Lung (tissue), 12 donors: ENCODE results near the gene LRGUK. TPM values are rescaled to one million over a fixed set of nuclear protein-coding genes. Genes with fewer than 3 reads are reported as not detected.

Experiments used
- ATAC-seq: fragments of 200-7000 bp; cut with Tn5 transposase; one replicate; pipeline ENCODE4 v1.9.1; 2020; ENCODE audit warnings: moderate number of reproducible peaks; ENCODE audit not compliant: insufficient read depth, low FRiP score
- DNase-seq, 3 donors: peaks; one replicate each; pipeline ENCODE4 v3.0.0-alpha.2; 2013 to 2017
- H3K27ac ChIP-seq, 2 donors: one replicate each; pipeline ENCODE4 v1.5.1; 2013; ENCODE audit warnings: mild to moderate bottlenecking in 2 of 2, moderate library complexity in 2 of 2, control low read depth in 1 of 2, inconsistent platforms in 1 of 2, low read depth in 1 of 2, low read length in 1 of 2
- H3K27me3 ChIP-seq, 3 donors: one replicate each; pipeline ENCODE4 v1.5.1; 2013; ENCODE audit warnings: low read length in 2 of 3; ENCODE audit not compliant: control insufficient read depth in 3 of 3, insufficient read depth in 3 of 3
- H3K36me3 ChIP-seq, 4 donors: one replicate each; pipeline ENCODE4 v1.5.1; 2013; ENCODE audit warnings: low read length in 4 of 4, mild to moderate bottlenecking in 1 of 4, moderate library complexity in 1 of 4; ENCODE audit not compliant: control insufficient read depth in 4 of 4, insufficient read depth in 4 of 4
- H3K4me1 ChIP-seq, 5 donors: one replicate each; pipeline ENCODE4 v1.5.1; 2013; ENCODE audit warnings: low read length in 5 of 5, mild to moderate bottlenecking in 2 of 5, moderate library complexity in 1 of 5; ENCODE audit not compliant: control insufficient read depth in 5 of 5, insufficient read depth in 5 of 5
- H3K4me3 ChIP-seq: one replicate; pipeline ENCODE4 v1.5.1; 2013; ENCODE audit warnings: mild to moderate bottlenecking, control low read depth, moderate library complexity
- H3K9ac ChIP-seq, 2 donors: one replicate each; pipeline ENCODE4 v1.5.1; 2013; ENCODE audit warnings: low read length in 2 of 2, control low read depth in 1 of 2; ENCODE audit not compliant: insufficient read depth in 1 of 2
- H3K9me3 ChIP-seq, 4 donors: one replicate each; pipeline ENCODE4 v1.5.1; 2013; ENCODE audit warnings: low read length in 3 of 4, mild to moderate bottlenecking in 1 of 4, moderate library complexity in 1 of 4; ENCODE audit not compliant: control insufficient read depth in 4 of 4, insufficient read depth in 3 of 4
- CTCF ChIP-seq: IDR thresholded peaks from 2 replicates; pipeline ENCODE4 v1.5.1; 2012; ENCODE audit warnings: mild to moderate bottlenecking; ENCODE audit errors: control extremely low read depth, extremely low read depth
- WGBS, 2 donors: extraction: QIAGEN DNeasy Blood & Tissue Kit; methylation state at CpG; one replicate each; pipeline ENCODE4 v1.1.7; 2013; 5-methylcytosine and 5-hydroxymethylcytosine counted together
- polyA plus RNA-seq, 2 donors: library from polyadenylated mRNA; stranded (reverse); fragments of 200-250 nt; gene quantifications; one replicate each; pipeline ENCODE4 v1.2.1, GENCODE V29; 2013
- total RNA-seq, 2 donors: library from RNA; depleted of rRNA in 1 of 2; stranded (reverse); fragments of >200 nt in 1 of 2; gene quantifications; one replicate each; pipeline ENCODE4 v1.2.1, GENCODE V29; 2014 to 2021
- donor health status: control.
- donor health status: control.
- donor health status: Bipolar disorder and iron deficiency.
- donor health status: healthy.
- donor health status: DM: yes; HTN: yes; CAD: no.

LRGUK gene
- total and polyA plus RNA-seq, 4 donors, result 0.55 to 10.4 (median 2.5) TPM

- WGBS, 2 donors, result 92 to 93% methylated on average over 2 of the region's 2 CpGs
These were observed 118.1 kb downstream of the LRGUK start for GRCh38 chr7:134245253-134245652.

GRCh38 chr7:134246347-134246746, 119.2 kb downstream of the LRGUK start:
- ATAC-seq, result no peak
- Histone ChIP-seq H3K27me3 (no peaks in the 10 kb centered on the region), H3K9ac (no peak overlapping the region), H3K27ac (no peak overlapping the region), H3K9me3 (no peaks in the 10 kb centered on the region), H3K36me3 (no peaks in the 10 kb centered on the region), H3K4me1 (no peaks in the 10 kb centered on the region), H3K4me3 (no peak overlapping the region)
- WGBS, 2 donors, result 62% methylated on average over 3 of the region's 3 CpGs
- no peak for DNase-seq
- no peak for TF ChIP-seq CTCF

More at GRCh38 chr7:134245253-134245652, 118.1 kb downstream of the LRGUK start:
- H3K27me3 ChIP-seq, result no peaks in the 10 kb centered on the region
- no peaks in the 10 kb centered on the region for H3K36me3 ChIP-seq
- ATAC-seq, result no peak
- no peaks in the 10 kb centered on the region for H3K9me3 ChIP-seq
- no peak overlapping the region for H3K9ac ChIP-seq
- no peak for DNase-seq
- H3K4me1 ChIP-seq, result no peaks in the 10 kb centered on the region
- no peak overlapping the region for H3K4me3 ChIP-seq
- no peak overlapping the region for H3K27ac ChIP-seq
- no peak for TF ChIP-seq CTCF

- Histone ChIP-seq H3K9ac (no peak overlapping the region), H3K27ac (no peak overlapping the region), H3K9me3 (no peaks in the 10 kb centered on the region), H3K27me3 (no peaks in the 10 kb centered on the region), H3K4me3 (no peak overlapping the region), H3K4me1 (no peaks in the 10 kb centered on the region), H3K36me3 (no peaks in the 10 kb centered on the region)
- DNase-seq, result no peak
- 91 to 97% methylated on average over 2 of the region's 2 CpGs for WGBS, 2 donors
- TF ChIP-seq CTCF, result no peak
- ATAC-seq, result no peak
These were observed 119.6 kb downstream of the LRGUK start for GRCh38 chr7:134246761-134247160.

GRCh38 chr7:134248196-134248595, 121.1 kb downstream of the LRGUK start:
- WGBS, 2 donors, result 87 to 88% methylated on average over 3 of the region's 3 CpGs

More at GRCh38 chr7:134248196-134248595, 121.1 kb downstream of the LRGUK start:
- H3K9me3 ChIP-seq, result no peaks in the 10 kb centered on the region
- no peak for TF ChIP-seq CTCF
- H3K9ac ChIP-seq, result no peak overlapping the region
- H3K4me1 ChIP-seq, result no peaks in the 10 kb centered on the region
- H3K27ac ChIP-seq, result no peak overlapping the region
- no peaks in the 10 kb centered on the region for H3K36me3 ChIP-seq
- H3K4me3 ChIP-seq, result no peak overlapping the region
- DNase-seq, result no peak
- H3K27me3 ChIP-seq, result no peaks in the 10 kb centered on the region
- ATAC-seq, result no peak
